C4-2B (cell line): ENCODE results near the gene MSGN1.

Source experiments
- H3K27ac ChIP-seq: fragments of 450-650 bp; 2 replicates; pipeline ENCODE4 v1.5.1; 2017
- CTCF ChIP-seq: fragments of 450-650 bp; conservative IDR thresholded peaks from 2 replicates; pipeline ENCODE4 v1.5.1; 2017; ENCODE audit warnings: mild to moderate bottlenecking
- ZFX ChIP-seq: fragments of 450-650 bp; IDR thresholded peaks from 2 replicates; pipeline ENCODE4 v1.6.1; 2017

Gene MSGN1

GRCh38 chr2:17816396-17817245 is at the start of gene MSGN1:
TSS of gene MSGN1 (plus strand) at chr2:17816460. CDS start at chr2:17816519, 59 bp downstream.
- H3K27ac ChIP-seq = no peak within 1 kb of the TSS
- TF ChIP-seq ZFX (no peak), CTCF (no peak)

- no peak overlapping the region for H3K27ac ChIP-seq
- TF ChIP-seq CTCF (no peak), ZFX (no peak)
Measured at GRCh38 chr2:17768894-17769293, 47.4 kb upstream of the MSGN1 start.

- no peak for TF ChIP-seq CTCF
- TF ChIP-seq ZFX = no peak
- no peak overlapping the region for H3K27ac ChIP-seq
Measured at GRCh38 chr2:17771956-17772355, 44.3 kb upstream of the MSGN1 start.

- TF ChIP-seq CTCF = no peak
- TF ChIP-seq ZFX = no peak
- H3K27ac ChIP-seq = no peak overlapping the region
Measured at GRCh38 chr2:17772532-17772931, 43.7 kb upstream of the MSGN1 start.

GRCh38 chr2:17780546-17780945 is 35.7 kb upstream of the MSGN1 start:
- TF ChIP-seq ZFX (no peak), CTCF (no peak)
- no peak overlapping the region for H3K27ac ChIP-seq

- no peak for TF ChIP-seq CTCF
- TF ChIP-seq ZFX = no peak
- H3K27ac ChIP-seq = no peak overlapping the region
Measured at GRCh38 chr2:17781482-17781881, 34.8 kb upstream of the MSGN1 start.

- TF ChIP-seq CTCF = no peak
- no peak for TF ChIP-seq ZFX
Measured at GRCh38 chr2:17786727-17787126, 29.5 kb upstream of the MSGN1 start.

More at GRCh38 chr2:17786727-17787126, 29.5 kb upstream of the MSGN1 start:
- no peak overlapping the region for H3K27ac ChIP-seq
